Activated CD8-positive, alpha-beta T cell treated with anti-CD3 and anti-CD28 coated beads, Interleukin-2, amount 10 ng/mL, durations not matched to agents 7 days and 5 days (primary cell): ENCODE data around the gene SFT2D2. TPM values are rescaled to one million over a fixed set of nuclear protein-coding genes. Genes with fewer than 3 reads are reported as not detected.
A peak's percentile ranks its signal among the peaks of the same experiment; 100 is the strongest.

ENCODE experiments used
- ATAC-seq: fragments of 150-1000 bp; cut with Tn5 transposase; one replicate; pipeline ENCODE4 v1.10.0; 2021; ENCODE audit warnings: moderate library complexity
- CTCF ChIA-PET: fragments of 350-600 bp; sonication (Branson Sonifier 250); formaldehyde crosslinking; loops from one replicate; lab custom pipeline; 2021; ENCODE audit warnings: antibody characterized with exemption; lab: Charles Lee
- POLR2A ChIA-PET: fragments of 350-600 bp; sonication (Branson Sonifier 250); formaldehyde crosslinking; loops from one replicate; lab custom pipeline; 2021; ENCODE audit warnings: antibody characterized with exemption; lab: Charles Lee
- DNase-seq: peaks from one replicate; pipeline ENCODE4 v3.0.0-alpha.2; 2020
- H3K27ac Mint-ChIP-seq: one replicate; pipeline ENCODE4 v1.8.0; 2021; ENCODE audit warnings: mild to moderate bottlenecking, mixed read lengths
- H3K27me3 Mint-ChIP-seq: one replicate; pipeline ENCODE4 v1.8.0; 2021; ENCODE audit warnings: low read depth, mixed read lengths
- H3K36me3 Mint-ChIP-seq: one replicate; pipeline ENCODE4 v1.8.0; 2021; ENCODE audit warnings: low read depth, mixed read lengths
- H3K4me1 Mint-ChIP-seq: one replicate; pipeline ENCODE4 v1.8.0; 2021; ENCODE audit warnings: low read depth, mixed read lengths
- H3K4me3 Mint-ChIP-seq: one replicate; pipeline ENCODE4 v1.8.0; 2021; ENCODE audit warnings: mild to moderate bottlenecking, mixed read lengths
- H3K9me3 Mint-ChIP-seq: one replicate; pipeline ENCODE4 v1.8.0; 2022; ENCODE audit warnings: mixed read lengths; ENCODE audit not compliant: insufficient read depth
- total RNA-seq, 2 experiments: library from RNA; stranded (reverse); gene quantifications; one replicate each; pipeline ENCODE4 v1.2.3, GENCODE V29; 2021

The SFT2D2 gene
- total RNA-seq, 2 experiments from 2014 or later, result 60.2 to 65.6 TPM

DNA sequence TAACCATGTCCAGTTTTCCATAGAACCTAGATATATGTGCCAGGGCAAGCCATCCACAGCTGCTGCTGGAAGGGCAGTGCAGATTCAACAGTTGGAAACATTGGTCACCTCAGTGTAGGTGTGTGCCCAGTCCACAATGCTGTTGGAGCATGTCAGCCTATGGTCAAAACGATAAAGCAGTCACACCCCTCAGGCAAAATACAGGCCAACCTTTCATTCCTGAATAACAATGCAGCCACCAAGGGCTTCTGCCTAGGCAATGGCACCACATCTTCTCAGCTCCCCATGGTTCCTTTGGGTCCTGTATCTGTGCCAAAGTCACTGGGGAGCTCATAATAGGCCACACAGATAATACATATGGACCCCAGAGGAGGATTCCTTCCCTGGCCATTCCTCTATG is 39.8 kb downstream of the SFT2D2 start:
- Mint-ChIP-seq H3K27ac (no peak overlapping the region), H3K4me1 (peaks cover 9% of the 10 kb centered on the region), H3K36me3 (peaks cover 4% of the 10 kb centered on the region), H3K9me3 (no peaks in the 10 kb centered on the region), H3K27me3 (no peaks in the 10 kb centered on the region), H3K4me3 (no peak overlapping the region)
- ATAC-seq, result no peak
- ChIA-PET POLR2A (no interaction called here), CTCF (interaction anchor here (0.9 kb wide), 1 partner anchor 30 kb away, joined by 3 read pairs; no protein-coding TSS in a partner anchor)
- no peak for DNase-seq

DNA sequence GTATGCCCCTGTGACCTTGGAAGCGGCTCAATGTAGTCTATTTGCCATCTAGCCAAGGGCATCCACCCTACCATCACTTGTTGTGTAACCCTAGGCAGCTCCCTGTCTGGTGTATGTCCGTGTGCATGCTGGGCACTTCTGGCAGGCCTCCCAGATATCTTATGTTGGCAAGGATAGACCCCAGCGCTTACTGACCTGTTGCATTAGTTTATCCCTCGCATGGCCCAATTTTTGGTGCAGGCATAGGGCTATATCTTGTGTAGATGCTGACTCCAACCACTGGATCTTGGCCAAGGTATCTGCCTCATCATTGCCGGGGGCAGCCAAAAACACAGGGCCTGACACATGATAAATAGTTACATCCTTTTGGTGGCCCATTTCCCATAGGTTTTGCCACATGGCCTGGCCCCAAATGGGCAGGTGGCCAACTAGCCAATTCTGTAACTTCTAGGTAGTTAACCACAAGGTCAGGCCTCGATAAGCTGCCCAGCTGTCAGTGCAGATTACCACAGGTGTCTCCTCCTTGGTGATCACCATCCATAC is 40.9 kb downstream of the SFT2D2 start:
- Mint-ChIP-seq H3K36me3 (peaks cover 4% of the 10 kb centered on the region), H3K27ac (no peak overlapping the region), H3K9me3 (no peaks in the 10 kb centered on the region), H3K4me3 (no peak overlapping the region), H3K27me3 (no peaks in the 10 kb centered on the region), H3K4me1 (peaks cover under 1% of the 10 kb centered on the region)
- CTCF ChIA-PET, result no interaction called here
- POLR2A ChIA-PET, result no interaction called here
- DNase-seq, result no peak
- no peak for ATAC-seq

DNA sequence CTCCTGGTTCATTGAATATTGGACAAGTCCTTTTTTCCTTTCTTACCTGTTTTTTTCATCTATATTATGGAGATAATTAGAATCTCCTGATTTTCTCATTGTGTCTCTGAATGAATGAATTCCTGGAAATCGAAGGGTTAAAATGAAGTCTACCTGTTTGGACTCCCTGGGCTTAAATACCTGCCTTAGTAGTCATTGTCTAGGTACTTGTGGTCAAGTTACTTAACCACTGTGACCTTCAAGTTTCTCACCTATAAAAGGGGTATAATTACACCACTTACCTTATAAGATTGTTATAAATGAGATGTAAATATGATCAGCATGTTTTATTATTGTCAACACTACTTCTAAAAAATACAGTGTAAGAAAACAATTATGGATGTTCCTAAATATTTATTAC is 45.8 kb downstream of the SFT2D2 start:
- Mint-ChIP-seq H3K4me3 (no peak overlapping the region), H3K36me3 (no peaks in the 10 kb centered on the region), H3K9me3 (peaks cover 4% of the 10 kb centered on the region), H3K27me3 (peaks cover 2% of the 10 kb centered on the region), H3K27ac (no peak overlapping the region), H3K4me1 (peaks cover 3% of the 10 kb centered on the region)
- ChIA-PET CTCF (no interaction called here), POLR2A (no interaction called here)
- ATAC-seq (no peak), DNase-seq (no peak)

DNA sequence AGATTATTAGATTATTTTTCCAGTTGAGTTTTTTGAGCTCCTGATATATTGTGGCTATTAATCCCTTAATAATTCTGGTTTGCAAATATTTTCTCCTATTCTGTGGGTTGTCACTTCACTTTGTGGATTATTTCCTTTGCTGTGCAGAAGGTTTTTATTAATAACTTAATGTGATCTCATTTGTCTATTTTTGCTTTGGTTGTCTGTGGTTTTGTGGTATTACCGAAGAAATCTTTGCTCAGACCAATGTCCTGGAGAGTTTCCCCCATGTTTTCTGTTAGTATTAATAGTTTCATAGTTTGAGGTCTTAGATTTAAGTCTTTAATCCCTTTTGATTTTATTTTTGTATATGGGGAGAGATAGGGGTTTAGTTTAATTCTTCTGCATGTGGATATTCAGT is 47.8 kb downstream of the SFT2D2 start:
- Mint-ChIP-seq H3K27me3 (peaks cover 2% of the 10 kb centered on the region), H3K36me3 (no peaks in the 10 kb centered on the region), H3K4me3 (no peak overlapping the region), H3K27ac (no peak overlapping the region), H3K4me1 (peaks cover 3% of the 10 kb centered on the region), H3K9me3 (peaks cover 4% of the 10 kb centered on the region)
- POLR2A ChIA-PET, result no interaction called here
- DNase-seq (no peak), ATAC-seq (no peak)
- CTCF ChIA-PET, result interaction anchor here (0.7 to 1.5 kb wide), 3 partner anchors 13 to 48 kb away, joined by 3 read pairs; no protein-coding TSS in a partner anchor

DNA sequence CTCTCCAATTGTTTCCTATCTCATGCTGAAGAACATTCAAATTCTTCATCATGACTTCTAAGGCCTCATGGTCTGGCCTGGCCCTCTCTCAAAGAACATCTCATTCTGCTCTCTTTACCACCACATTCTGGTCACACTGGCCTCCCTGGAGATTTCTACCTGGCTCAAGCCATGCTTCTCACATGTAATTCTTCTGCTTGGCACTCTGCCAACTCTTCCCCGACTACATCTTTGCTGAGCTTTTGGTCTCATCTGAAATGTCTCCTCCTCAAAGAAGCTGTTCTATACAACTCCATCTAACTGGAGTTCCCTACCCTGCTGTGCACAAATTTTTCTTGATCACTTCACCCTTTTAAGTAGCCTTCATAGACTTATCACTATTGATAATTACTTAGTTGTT is 53.4 kb downstream of the SFT2D2 start:
- CTCF ChIA-PET, result no interaction called here

DNA sequence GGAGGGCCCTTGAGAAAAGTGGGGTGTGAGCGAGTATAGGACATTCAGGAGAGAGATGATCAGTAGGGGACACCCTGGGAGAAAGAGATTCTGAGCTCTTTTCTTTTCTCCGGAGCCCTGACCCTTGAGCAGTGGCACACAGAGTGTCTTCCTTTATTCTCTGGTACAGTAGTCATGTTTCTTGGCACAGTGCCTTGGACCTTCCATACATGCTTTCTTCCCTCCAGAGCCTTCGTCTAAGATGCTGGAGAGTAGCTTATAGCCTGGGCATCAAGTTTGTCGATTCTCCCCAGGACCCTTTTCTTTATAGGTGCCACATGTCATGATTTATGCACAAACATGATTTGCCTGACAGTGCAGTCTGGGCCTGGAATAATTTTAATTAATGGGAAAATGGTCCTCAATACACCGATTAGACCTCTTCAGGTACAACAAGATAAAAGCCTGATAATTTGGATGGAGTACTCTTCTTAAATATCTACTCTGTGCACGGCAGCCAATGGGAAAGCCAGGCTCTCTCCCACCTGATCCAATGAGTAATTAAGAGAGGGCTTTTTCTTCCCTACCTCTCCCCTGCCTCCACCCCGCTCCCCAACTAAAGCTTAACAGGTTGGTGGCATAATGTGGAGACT is 54.6 kb downstream of the SFT2D2 start, which contains the start of gene TBX19:
TBX19 (plus strand) TSS at position 582 of the 632 bp plus-strand sequence. CDS start 214 bp downstream, outside the sequence.
- Mint-ChIP-seq H3K27me3 (peaks cover 2% of the 10 kb centered on the region), H3K4me1 (peaks cover 8% of the 10 kb centered on the region), H3K27ac (no peak within 1 kb of the TSS), H3K36me3 (no peaks in the 10 kb centered on the region), H3K4me3 (no peak within 1 kb of the TSS), H3K9me3 (peaks cover 4% of the 10 kb centered on the region)
- DNase-seq (no peak), ATAC-seq (no peak)
- POLR2A ChIA-PET, result interaction anchor here (0.7 kb wide), 1 partner anchor 399 kb away, joined by 3 read pairs; no protein-coding TSS in a partner anchor
- CTCF ChIA-PET, result interaction anchor here (0.8 to 1.2 kb wide), 2 partner anchors 28 to 45 kb away, joined by 3 to 5 read pairs; no protein-coding TSS in a partner anchor

More for the DNA sequence above, 53.4 kb downstream of the SFT2D2 start:
- H3K27ac Mint-ChIP-seq, result no peak overlapping the region
- H3K4me3 Mint-ChIP-seq, result no peak overlapping the region
- H3K9me3 Mint-ChIP-seq, result peaks cover 4% of the 10 kb centered on the region
- no peak for ATAC-seq
- no peaks in the 10 kb centered on the region for H3K36me3 Mint-ChIP-seq
- H3K4me1 Mint-ChIP-seq, result no peaks in the 10 kb centered on the region
- peaks cover 2% of the 10 kb centered on the region for H3K27me3 Mint-ChIP-seq
- DNase-seq, result no peak
- POLR2A ChIA-PET, result no interaction called here

DNA sequence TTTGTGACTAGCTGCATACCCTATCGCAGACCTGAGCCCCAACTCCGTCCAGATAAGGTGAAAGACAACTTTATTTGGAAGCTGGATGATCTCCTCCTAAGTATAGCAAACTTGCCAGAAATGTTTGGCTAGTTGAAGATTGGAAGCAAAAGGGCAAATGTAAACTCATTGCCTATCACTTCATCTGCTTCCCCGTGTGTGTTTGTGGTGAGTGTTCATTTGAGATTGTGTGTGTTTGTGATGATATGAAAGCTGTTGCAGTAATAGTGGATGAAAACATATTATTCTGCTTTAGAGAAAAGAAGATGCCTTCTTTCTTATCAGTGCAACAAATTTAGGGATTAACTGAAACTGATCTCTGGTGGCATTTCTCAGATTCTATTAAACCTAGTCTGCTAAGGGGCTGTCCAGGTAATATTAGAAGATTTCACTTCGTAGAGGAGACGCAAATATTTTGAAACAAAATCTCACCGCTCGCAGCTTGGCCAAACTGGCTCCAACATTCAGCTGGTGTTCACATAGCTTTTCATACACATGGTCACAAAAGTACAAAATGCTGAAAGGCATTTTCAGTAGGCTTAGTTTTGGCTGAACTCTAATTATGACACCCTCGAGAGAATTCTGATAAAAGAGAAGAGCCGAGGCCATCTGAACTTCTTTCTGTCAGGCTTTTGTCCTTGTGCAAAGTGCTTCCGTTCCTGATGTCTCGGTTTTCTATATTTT is 56.0 kb downstream of the SFT2D2 start:
- no peaks in the 10 kb centered on the region for H3K27me3 Mint-ChIP-seq
- H3K4me3 Mint-ChIP-seq, result no peak overlapping the region
- DNase-seq (no peak), ATAC-seq (no peak)
- H3K4me1 Mint-ChIP-seq, result peaks cover 19% of the 10 kb centered on the region
- no peak overlapping the region for H3K27ac Mint-ChIP-seq
- H3K36me3 Mint-ChIP-seq, result no peaks in the 10 kb centered on the region
- no peaks in the 10 kb centered on the region for H3K9me3 Mint-ChIP-seq
- POLR2A ChIA-PET, result no interaction called here
- CTCF ChIA-PET, result interaction anchor here (1.1 to 1.9 kb wide), 3 partner anchors 14 to 47 kb away, joined by 3 to 8 read pairs (median 3); no protein-coding TSS in a partner anchor

DNA sequence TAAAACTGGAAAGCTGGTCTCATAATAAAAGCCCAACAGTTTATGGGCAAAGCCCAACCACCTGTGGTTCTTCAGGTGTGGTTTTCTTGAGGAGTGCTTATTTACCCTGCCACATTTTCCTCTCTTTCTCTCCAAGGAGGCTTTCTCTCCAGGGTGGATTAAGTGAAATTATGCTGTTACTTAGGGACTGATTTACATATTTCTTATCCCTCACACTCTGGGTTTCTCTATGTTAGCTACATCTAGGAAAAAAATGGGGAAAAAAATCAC is 59.7 kb downstream of the SFT2D2 start:
- Mint-ChIP-seq H3K4me1 (peaks cover 28% of the 10 kb centered on the region), H3K36me3 (no peaks in the 10 kb centered on the region), H3K27me3 (no peaks in the 10 kb centered on the region), H3K4me3 (no peak overlapping the region), H3K9me3 (no peaks in the 10 kb centered on the region), H3K27ac (no peak overlapping the region)
- DNase-seq (no peak), ATAC-seq (no peak)
- ChIA-PET POLR2A (no interaction called here), CTCF (interaction anchor here (1.0 to 3.7 kb wide), 3 partner anchors 50 to 202 kb away, joined by 3 to 10 read pairs (median 3); no protein-coding TSS in a partner anchor)

DNA sequence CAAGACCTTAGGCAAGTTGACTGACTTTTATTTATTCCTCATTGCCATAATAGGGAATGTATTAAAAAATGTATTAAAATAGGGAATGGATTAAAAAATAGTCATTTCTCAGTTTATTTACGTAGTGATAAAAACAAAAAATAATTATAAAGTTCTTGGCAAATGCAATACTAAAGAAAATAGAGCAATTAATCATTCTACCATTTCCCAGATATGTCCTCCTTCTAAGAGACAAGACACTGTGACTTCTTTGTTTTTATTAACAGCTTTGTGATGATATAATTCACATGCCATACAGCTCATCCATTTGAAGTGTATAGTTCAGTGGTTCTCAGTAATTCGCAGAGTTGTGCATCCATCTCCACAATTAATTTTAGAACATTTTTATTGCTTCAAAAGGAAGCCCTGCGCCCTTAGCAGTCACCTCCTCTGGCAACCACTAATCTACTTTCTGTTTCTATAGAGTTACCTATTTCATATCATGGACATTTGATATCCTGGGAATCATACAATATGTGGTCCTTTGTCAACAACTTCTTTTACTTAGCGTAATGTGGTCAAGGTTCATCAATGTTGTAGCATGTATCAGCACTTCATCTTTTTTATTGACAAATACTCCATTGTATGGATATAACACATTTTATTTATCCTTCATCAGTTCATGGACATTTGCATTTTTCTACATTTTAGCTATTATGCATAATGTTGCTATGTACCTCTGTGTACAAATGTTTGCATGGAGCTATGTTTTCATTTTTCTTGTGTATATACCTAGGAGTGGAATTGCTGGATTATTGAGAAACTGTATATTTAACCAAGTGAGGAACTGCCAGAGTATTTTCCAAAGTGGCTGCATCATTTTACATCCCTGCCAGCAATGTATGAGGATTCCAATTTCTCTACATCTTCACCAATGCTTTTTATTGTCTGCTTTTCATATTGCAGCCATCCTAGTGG is 60.4 kb downstream of the SFT2D2 start:
- ChIA-PET POLR2A (interaction anchor here (0.6 kb wide), 1 partner anchor 354 kb away, joined by 4 read pairs; no protein-coding TSS in a partner anchor), CTCF (interaction anchor here (1.0 to 3.7 kb wide), 8 partner anchors 10 to 202 kb away, joined by 3 to 10 read pairs (median 4); no protein-coding TSS in a partner anchor)
- no peak overlapping the region for H3K4me3 Mint-ChIP-seq
- H3K4me1 Mint-ChIP-seq, result peaks cover 28% of the 10 kb centered on the region
- no peaks in the 10 kb centered on the region for H3K27me3 Mint-ChIP-seq
- no peaks in the 10 kb centered on the region for H3K36me3 Mint-ChIP-seq
- H3K9me3 Mint-ChIP-seq, result no peaks in the 10 kb centered on the region
- H3K27ac Mint-ChIP-seq, result no peak overlapping the region
- ATAC-seq, result no peak
- no peak for DNase-seq

DNA sequence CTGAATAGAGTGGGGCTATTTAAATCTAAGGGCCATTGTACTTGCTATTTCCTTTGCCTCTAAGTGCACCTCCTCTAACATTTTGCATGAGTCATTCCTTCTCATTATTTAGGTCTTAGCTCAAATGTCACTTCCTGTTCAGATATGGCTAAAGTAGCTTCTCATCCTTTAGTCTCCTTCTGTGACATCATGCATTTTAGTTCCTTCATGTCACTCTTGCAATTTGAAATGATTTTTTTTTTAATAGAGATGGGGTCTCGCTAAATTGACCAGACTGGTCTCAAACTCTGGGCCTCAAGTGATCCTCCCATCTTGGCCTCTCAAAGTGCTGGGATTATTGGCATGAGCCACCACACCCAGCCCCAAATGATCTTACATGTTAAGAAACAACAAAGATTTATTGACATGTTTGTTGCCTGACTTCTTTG is 61.4 kb downstream of the SFT2D2 start:
- Mint-ChIP-seq H3K27me3 (no peaks in the 10 kb centered on the region), H3K4me1 (peaks cover 28% of the 10 kb centered on the region), H3K4me3 (no peak overlapping the region), H3K9me3 (no peaks in the 10 kb centered on the region), H3K27ac (peak overlapping the region; percentile 6), H3K36me3 (no peaks in the 10 kb centered on the region)
- POLR2A ChIA-PET, result interaction anchor here (0.6 kb wide), 1 partner anchor 355 kb away, joined by 4 read pairs; no protein-coding TSS in a partner anchor
- peak; percentile 76 for ATAC-seq
- CTCF ChIA-PET, result interaction anchor here (1.0 to 3.7 kb wide), 7 partner anchors 9 to 61 kb away, joined by 3 to 10 read pairs (median 5); no protein-coding TSS in a partner anchor
- DNase-seq, result no peak
